ENCODE measurements around the gene IFT27.
"Not testable (repeated sequence)": the region's sequence is repeated elsewhere in the genome, so short reads cannot be mapped to it uniquely, and the experiment has no call there.

The IFT27 gene

DNA sequence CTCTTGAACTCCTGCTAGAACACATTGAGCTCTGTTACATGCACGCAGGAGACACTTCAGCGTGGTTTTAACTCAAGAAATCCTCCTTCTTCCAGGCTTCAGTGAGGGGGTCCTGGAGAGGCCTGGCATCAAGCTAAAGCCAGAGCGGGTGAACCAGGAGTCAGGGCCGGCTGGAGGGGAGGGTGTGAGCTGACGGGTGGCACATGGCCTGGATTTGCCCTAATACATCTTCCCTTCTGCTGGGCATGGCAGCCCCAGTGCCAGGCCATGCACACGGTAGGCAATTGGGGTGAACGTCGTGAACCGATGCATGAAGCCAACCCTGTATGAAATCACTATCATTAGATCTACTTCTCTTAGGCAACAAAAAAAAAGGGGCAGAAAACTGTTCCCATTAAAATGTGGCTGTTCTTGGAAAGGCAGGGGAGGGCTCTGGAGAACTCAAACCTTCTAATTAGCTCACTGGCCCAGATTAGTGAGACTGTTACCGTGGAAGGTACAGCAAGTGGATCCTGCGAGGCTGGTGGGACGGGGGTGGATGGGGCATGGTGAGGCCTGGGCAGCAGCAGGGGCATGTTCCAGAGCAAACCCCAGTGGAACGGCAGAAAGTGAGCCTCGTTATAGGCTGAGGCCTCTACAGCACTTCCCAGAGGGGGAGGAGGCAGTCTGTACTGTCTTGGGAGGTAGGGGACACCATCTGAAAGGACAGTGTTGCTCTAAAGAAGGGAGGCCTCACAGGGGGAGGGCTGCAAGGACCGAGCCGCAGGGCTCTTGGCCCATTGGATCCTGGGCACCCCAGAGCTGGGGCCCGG is 10.6 kb downstream of the IFT27 start:
- DNase-seq (ENCODE audit: low spot score): no peak

DNA sequence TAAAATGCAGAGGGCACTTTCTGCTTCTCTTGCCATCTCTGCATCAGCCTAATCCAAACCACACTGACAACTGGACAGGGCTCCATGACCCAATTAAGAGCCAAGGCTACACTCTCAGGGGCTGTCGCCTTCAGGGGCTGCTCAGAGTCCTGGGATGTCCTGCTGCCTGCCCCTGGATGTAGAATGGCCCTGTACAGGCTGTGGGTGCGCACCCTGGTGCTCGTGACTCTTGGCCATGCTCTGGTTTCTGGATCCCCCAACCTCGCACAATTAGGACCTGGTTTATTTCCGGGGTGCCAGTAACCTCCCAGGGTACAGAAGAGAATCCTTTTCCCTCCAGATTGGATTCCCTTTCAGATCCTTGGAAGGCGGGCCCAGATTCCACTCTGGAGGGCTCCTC is 11.3 kb downstream of the IFT27 start:
- DNase-seq (ENCODE audit: low spot score): no peak

- DNase-seq (ENCODE audit: low spot score): no peak
Observed at GRCh38 chr22:36764060-36764459, 11.9 kb downstream of the IFT27 start.

DNA sequence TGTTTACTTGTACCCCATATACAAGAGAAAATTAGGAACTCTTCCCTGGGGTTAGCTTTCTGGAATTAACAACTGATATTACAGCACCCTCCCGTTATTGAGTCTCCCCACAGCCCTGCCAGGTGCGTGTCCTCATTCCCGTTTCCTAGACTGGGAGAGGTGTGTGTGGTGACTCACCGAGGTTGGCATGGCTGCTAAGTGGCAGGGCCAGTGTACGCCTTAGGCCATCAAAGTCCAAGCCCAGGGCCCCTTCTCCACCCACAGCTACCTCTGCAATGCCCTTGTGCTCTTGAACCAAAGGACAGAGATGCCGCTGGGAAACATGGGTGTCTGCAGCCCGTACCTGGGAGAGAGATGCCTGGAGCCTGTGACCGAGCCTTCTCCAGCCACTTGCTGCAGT is 12.3 kb downstream of the IFT27 start:
- no peak for DNase-seq (ENCODE audit: low spot score)

- DNase-seq (ENCODE audit: low spot score): no peak
Observed at GRCh38 chr22:36762687-36763260, 13.1 kb downstream of the IFT27 start.

DNA sequence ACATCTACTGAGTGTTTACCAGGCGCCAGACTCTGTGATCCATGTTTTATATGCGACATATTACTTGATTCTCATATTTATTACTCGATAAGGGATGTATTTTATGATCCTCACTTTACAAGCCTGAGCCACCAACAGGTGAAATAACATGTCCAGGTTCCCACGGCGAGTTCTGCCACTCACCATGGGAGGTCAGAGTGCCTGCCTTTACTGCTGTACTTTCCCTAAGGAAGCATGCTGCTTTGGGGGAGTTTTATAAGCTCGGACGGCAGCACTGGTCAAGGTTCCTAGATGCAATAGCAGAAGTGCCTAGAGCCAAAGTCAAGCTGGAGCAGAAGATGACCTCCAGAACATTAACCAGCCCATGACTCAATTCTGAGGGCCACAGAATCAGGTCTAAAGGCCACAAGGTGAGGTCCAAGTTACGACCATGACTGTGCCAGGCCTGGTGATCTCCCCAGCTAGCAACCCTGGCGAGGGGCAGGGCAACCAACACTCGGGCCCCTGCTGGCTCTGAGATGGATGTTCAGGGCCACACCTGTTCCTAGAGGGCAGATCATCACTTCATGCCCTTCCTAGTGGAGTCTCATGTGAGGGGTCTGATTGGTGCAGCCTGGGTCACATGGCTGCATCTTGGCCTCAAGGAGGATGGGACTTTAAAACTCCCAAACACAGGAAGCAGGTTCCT is 14.2 kb downstream of the IFT27 start:
- no peak for DNase-seq (ENCODE audit: low spot score)

GRCh38 chr22:36760786-36761185 is 15.1 kb downstream of the IFT27 start:
- DNase-seq (ENCODE audit: low spot score): no peak

DNA sequence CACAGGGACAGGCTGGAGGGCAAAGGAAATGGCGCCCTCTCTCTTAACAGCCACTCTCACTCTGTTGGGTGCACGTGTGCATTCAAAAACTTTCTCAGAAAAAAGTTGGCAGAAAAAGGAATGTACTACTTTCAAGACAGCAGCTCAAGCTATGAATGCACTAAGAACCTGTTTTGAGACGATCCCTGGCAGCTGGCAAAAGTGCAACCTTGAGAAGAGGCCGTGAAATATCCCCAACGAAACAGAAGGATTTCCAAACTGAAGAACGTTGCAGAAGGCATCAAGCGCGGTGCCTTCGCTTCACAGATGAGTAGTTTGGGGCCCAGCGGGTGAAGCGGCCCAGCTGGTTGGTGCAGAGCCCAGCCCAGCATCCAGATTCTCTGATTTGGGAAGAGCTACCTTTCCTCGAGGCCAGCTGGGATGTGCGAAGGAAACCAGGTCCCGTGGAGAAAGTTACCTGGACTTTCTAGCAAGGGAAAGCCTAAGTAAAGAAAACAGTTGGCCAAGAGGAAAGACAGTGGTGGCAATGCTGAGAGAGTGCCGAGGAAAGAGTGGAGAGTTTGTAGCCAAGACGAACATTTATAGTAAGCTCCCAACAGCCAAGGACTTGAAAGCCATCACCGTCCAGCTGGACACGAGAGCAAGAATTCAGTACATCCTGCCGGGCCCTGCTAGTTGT is 16.3 kb downstream of the IFT27 start:
- DNase-seq (ENCODE audit: low spot score): no peak

DNA sequence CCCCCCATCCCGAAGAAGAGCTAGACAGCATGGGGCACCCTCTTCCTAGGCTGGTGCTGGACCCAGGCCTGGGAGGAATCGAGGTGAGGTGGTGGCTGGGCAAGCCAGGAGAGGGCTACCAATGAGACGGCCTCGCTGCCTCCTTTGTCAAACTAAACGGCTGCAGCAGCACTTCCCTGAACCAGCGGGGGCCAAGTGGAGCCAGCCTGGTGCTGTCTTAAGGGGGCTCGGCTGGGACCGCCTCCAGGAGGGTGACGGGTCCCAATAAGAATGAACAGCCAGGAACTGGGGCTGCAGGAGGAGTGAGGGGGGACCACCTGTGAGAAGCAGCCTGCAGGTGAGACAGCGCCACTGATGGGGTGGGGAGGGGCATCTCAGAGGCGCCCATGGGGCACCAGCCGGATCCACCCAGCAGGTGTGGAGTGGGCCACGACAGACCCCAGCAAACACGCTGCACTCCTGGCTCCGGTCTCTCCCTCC is 17.1 kb downstream of the IFT27 start:
- DNase-seq (ENCODE audit: low spot score): no peak

- peak; percentile 78 for DNase-seq (ENCODE audit: low spot score)
Observed at GRCh38 chr22:36757668-36758211, 18.2 kb downstream of the IFT27 start.

- DNase-seq (ENCODE audit: low spot score): no peak
Observed at GRCh38 chr22:36756746-36757655, 18.9 kb downstream of the IFT27 start.

GRCh38 chr22:36756031-36756430 is 19.9 kb downstream of the IFT27 start:
- no peak for DNase-seq (ENCODE audit: low spot score)

GRCh38 chr22:36755316-36755715 is 20.6 kb downstream of the IFT27 start:
- no peak for DNase-seq (ENCODE audit: low spot score)

GRCh38 chr22:36754881-36755280 is 21.0 kb downstream of the IFT27 start:
- not testable (repeated sequence) for DNase-seq (ENCODE audit: low spot score)

GRCh38 chr22:36753916-36754315 is 22.0 kb downstream of the IFT27 start:
- no peak for DNase-seq (ENCODE audit: low spot score)

DNA sequence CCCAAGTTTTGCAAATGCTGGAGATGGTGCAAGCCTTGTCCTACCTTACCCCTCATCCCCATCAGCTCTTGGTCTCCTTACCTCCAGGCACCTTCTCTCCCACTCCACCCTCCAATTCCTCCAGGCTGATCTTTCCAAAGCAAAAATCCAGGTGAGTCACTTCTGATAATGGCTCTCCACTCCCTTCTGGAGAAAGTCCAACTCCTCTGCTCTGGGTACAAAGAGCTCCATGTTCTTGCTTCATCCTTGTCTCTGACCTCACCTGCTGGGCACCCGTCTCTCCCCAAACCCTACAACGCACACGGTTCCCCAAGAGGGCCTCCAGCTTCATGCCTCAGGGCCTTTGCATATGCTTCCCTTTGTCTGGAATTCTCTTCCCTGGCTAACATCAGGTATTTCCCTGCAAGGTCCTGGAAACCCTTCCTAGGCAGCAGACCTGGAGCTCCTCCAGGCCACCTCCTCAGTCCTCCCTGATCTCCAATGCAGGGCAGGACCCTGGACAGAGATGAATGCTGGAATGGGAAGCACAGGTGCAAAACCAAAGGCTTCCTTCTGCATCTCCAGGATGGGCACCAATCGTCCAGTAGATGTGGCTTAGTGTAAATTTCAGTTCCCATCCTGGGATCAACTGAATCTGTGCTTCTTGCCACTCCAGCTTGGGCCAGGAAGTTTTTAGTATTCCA is 22.7 kb downstream of the IFT27 start:
- DNase-seq (ENCODE audit: low spot score): no peak

DNA sequence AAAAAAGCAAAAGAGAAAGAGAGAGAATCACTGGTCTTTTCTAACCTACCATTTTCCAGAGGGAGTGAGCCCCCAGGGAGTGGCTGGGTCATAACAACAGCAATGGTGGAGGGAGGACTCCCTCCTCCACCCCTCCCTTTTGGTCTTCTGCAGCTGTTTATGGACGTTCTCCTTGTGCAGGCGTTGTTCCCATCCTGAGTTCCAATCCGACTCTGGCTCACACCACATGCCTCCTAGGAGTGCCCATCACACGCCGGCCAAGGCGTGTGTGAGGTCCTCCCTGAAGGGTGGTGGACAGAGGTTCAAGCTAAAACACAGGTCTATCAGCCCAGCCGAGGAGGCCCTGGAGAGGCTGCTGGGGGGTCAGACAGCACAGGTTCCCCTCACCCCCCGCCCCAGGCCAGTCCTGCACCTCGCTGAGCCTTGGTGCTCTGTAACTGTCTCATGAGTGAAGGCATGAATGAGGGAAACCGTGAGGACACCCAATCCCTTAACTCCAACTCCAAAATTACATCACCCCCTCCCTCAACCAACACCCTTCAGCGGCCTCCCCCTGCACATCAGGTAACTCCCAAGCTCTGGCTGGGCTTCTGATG is 29.4 kb downstream of the IFT27 start:
- no peak for DNase-seq (ENCODE audit: low spot score)

DNA sequence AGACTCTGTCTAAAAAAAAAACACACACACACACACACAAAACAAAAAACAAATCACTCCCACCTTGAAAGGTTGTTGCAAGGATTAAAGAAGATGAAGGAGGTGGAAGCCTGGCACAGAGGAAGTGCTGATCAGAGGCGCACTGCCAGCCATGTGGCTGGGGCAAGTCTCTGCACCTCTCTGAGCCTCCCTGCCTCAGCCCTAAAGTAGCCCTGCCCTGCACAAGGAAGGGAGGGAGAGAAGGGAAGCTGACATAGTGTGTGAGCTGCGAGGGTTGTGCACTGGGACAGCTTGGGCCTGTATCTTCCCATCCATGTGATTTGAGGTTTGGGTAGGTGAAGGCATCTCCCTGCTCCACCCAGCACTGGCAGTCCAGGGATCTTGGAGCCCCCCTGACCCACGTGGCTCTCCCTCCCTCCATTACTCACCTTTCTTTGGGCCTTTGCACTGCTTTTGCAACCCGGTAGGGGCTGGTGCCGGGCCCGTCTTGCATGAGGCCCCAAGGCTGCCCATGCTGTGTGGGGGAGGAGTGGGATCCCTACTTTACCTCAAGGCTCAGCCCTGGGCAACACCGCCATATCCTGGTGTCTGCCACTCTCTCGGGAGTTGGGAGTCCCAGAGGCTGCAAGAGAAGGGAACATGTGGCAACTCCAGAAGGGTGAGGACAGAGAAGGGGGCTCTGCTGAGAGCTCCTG is 30.5 kb downstream of the IFT27 start:
- DNase-seq (ENCODE audit: low spot score): no peak

DNA sequence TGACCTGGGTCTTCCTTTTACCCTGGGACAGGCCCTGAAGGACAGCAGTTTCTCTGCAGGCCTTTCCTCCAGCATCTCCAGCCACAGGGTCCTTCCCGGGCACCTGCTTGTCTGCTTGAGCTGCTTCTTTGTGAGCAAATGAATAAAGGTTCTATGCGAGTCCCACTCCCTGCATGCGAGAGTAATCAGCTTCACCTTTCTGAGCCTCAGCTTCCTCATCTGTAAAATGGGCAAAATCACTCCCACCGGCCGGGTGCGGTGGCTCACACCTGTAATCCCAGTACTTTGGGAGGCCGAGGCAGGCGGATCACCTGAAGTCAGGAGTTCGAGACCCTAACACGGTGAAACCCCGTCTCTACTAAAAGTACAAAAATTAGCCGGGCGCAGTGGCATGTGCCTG is 31.1 kb downstream of the IFT27 start:
- no peak for DNase-seq (ENCODE audit: low spot score)

DNA sequence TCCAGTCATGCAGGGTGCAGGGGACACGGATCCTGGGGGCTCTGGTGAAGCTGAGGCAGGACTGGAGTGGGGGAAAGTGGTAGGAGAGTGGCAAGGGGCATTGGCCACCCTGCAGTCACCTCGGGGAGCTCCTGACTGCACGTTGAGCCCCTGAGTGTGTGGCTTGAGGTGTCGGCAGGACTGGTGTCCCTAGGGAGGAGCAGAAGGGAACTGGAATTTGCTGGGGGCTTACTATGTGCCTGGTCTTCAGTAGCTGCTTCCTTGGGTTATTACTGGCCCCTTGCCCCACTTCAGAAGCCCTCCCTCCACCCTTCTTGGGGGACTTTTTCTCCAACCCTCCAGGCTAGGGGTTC is 31.5 kb downstream of the IFT27 start:
- DNase-seq (ENCODE audit: low spot score): no peak

Data from NAMALWA (cell line).